Suppressor macrophage (primary cell): ENCODE measurements around the gene SNRNP25.

Source experiments
- DNase-seq, 4 experiments: peaks; one replicate each; pipeline ENCODE4 v3.0.0-alpha.2; 2020 to 2022

SNRNP25 gene

DNA sequence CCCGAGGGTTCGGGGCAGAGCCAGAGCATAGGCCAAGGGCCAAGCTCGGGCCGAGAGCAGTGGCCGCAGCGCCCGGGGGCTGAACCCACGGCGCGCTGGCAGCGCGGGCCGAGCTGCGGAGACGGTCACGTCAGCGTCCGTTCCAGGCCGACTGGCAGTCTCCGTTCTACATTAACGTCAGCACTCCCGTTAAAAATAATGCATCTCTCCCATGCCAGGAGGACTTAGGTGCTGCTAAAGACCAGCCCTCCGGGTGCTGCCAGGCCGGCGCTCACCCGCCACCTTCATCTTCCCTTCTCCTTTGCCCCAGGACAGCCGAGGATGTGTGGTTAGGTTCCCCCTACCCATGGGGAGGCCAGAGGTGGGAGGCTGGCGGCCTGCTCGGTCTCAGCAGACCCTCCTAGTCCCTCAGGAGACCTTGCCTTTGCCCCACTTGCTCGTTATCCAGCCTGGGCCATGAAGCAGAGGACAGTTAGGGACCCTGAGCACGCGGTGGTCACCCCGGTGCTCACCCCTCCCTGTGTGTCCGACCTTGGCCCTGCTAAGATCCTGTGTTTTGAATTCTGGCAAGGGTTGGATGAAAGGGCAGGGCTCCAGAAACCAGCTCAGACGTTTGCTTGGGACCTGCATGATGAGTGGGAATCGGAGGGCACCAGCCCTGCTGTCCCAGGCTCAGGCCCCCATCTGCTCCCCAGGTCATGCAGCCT is 25.0 kb downstream of the SNRNP25 start:
- DNase-seq = peak in 3 of 4 experiments; percentile 41 to 65 (median 48)

DNA sequence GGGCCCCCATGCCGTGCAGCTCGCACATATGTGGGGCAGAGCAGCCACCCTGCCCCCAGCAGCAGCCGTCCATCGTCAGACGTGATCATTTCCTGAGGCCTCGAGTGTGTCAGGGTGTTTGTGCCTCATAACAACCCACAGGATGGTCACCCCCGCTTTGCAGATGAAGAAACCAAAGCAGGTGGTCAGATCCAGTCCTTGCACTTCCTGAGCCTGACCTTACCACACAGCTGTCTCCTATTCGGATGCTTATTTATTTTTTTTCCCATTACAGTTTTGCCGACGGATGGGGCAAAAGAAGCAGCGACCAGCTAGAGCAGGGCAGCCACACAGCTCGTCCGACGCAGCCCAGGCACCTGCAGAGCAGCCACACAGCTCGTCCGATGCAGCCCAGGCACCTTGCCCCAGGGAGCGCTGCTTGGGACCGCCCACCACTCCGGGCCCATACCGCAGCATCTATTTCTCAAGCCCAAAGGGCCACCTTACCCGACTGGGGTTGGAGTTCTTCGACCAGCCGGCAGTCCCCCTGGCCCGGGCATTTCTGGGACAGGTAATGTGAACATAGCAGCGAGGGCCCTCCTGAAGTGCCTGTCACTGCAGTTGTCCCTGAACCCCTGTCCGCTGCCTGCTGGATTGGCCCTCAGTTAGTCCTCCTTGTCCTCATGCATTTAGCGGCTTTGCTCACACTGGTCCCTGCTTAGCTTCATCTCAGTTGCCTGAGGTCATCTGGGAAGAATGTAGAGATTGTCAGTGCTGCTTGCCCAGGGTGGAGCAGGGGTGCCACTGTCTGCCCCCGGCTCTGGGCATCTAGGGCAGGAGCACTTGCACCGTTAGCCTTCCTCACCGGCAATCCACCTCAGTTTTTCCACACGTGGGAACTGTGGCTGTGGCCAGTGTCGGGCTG is 25.8 kb downstream of the SNRNP25 start:
- peak; percentile 50 to 81 (median 76) for DNase-seq

DNA sequence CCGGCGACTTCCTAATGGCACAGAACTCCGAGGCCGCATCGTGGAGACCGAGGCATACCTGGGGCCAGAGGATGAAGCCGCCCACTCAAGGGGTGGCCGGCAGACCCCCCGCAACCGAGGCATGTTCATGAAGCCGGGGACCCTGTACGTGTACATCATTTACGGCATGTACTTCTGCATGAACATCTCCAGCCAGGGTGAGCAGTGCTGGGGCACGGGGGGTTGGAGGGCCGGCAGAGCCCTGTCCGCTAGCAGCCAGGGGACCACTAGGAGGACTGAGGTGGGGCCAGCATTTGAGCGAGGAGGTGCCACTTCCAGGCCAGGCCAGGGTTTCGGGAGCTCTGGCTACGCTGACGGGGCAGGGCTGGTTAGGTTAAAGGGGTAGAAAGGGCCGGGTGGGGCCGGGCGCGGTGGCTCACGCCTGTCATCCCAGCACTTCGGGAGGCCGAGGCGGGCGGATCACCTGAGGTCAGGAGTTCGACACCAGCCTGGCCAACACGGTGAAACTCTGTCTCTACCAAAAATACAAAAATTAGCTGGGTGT is 29.5 kb downstream of the SNRNP25 start:
- no peak for DNase-seq

DNA sequence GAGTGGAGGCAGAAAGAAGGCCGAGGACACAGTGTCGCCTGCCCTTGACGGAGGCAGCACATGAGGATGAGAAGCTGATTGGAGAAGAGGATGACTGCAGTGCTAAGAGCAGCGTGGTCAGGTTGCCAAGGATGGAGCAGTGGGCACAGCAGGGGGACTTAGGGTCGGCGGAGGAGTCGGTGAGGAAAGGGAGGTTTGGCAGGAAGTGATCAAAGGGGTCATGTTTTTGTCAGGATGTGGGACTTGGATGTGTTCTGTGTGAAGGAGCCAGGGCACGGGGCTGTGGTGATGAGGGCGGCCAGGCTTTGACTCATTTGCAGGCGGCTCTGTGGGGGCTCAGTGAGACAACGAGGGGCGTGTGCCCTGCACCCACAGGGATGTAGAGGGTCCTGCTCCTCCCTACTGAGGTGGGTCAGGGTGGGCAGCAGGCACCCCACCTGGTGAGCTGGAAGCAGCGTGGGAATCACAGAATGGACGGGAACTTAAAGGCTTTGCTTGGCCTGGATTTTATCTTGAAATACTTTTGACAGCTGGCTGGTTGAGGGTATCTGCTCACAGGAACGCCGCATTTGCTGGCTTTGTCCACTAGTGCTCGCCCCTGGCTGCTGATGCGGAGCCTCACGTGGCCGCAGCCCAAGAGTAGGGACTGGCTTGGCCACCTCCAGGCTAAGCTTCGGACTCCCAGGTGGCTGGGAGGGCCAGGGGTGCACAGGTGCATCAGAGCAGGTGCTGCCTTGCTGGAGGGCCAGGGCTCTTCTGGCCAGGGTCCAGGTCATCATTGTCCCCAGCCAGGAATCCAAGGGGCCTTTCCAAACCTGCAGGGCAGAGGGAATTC is 30.4 kb downstream of the SNRNP25 start:
- peak; percentile 32 to 69 (median 63) for DNase-seq

DNA sequence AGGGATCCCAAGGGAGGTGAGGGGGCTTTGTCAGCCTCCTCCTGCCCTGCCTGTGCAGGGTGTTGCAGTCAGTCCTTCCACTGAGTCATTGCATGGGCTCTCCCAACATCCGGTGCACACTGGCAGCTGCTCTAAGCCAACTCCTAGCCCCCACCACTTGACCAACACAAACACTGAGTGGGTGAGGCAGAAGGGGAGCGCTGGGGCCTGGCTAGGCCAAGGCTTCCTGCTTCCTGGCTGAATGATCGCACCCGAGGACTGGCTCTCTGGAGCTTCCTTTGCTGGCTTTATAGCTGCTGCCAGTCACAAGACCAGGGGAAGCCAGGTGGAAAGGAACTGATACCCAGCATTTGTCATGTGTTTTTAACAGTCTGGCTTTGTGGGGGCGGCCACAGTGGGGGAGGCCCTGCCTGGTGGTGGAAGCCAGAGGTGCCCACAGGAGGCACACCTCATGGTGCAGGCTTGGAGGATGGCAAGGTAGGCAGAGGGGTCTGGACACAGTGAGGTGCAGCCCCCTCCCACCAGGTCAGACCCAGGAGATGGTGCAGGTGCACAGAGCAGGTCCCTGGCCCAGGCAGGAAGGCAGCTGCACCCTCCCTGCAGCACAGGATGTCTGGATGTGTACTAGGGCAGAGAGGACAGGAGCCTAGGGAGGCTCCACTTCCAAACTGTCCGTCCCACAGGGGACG is 31.2 kb downstream of the SNRNP25 start:
- DNase-seq = peak; percentile 87 to 93 (median 92)

DNA sequence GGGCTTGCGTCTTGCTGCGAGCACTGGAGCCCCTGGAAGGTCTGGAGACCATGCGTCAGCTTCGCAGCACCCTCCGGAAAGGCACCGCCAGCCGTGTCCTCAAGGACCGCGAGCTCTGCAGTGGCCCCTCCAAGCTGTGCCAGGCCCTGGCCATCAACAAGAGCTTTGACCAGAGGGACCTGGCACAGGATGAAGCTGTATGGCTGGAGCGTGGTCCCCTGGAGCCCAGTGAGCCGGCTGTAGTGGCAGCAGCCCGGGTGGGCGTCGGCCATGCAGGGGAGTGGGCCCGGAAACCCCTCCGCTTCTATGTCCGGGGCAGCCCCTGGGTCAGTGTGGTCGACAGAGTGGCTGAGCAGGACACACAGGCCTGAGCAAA is 31.8 kb downstream of the SNRNP25 start:
- DNase-seq = no peak

DNA sequence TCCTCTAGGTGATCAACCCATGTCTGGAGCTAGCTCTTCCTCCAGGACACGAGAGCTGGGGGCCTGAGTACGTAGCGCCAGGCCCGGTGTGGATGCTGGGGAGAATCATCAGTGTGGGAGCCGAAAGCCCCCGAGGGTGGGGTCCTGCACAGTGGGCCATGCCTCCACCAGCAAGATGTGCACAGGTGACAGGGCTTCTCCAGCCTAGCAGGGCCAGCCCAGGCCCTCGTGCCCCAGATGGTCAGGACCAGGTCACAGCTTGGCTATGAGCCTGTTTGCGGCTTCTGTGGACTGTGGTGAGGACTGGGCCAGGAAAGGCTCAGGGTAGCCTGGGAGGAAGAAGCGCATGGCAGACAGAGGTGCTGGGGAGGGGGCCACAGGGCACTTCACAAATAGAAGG is 32.2 kb downstream of the SNRNP25 start:
- DNase-seq = no peak

DNA sequence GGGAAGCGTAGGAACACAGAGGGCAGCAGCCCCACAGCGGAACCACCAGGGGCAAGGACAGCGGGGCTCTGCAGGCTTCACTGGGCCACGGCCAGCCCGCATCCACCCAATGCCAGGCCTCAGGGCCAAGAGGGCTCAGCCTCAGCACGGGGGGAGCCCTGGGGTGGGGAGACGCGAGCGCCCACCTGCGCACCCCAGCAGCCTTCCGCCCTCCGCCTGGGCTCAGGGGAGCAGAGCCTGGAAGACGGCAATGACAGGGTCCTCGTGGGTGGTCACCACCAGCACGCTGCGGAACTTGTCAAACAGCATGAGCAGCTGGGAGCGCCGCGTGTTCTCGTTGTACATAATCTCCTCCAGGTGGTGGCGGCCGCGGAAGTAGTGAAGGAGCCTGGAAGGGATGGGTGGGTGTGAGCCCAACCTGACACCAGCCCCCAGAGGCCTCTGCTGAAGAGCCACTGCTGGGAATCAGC is 32.9 kb downstream of the SNRNP25 start:
- DNase-seq = no peak

DNA sequence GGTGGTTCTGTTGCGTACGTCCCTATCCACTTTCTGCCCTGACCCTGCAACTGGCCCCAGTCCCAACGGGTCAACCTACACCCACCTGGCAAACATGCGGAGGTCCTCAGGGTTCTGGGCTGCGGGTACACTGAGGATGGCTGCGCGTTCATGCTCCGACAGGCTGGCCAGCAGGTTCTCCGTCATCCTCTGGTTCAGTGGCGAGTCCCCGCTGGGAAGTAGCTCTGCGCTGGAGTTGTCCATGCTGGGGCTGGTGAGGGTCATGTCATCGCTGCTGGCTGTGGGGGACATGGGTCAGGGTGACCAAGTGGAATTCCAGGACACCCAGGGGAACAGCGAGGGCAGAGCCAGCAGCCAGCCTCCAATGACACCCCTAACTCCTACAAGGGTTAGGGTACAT is 35.0 kb downstream of the SNRNP25 start:
- DNase-seq = no peak

DNA sequence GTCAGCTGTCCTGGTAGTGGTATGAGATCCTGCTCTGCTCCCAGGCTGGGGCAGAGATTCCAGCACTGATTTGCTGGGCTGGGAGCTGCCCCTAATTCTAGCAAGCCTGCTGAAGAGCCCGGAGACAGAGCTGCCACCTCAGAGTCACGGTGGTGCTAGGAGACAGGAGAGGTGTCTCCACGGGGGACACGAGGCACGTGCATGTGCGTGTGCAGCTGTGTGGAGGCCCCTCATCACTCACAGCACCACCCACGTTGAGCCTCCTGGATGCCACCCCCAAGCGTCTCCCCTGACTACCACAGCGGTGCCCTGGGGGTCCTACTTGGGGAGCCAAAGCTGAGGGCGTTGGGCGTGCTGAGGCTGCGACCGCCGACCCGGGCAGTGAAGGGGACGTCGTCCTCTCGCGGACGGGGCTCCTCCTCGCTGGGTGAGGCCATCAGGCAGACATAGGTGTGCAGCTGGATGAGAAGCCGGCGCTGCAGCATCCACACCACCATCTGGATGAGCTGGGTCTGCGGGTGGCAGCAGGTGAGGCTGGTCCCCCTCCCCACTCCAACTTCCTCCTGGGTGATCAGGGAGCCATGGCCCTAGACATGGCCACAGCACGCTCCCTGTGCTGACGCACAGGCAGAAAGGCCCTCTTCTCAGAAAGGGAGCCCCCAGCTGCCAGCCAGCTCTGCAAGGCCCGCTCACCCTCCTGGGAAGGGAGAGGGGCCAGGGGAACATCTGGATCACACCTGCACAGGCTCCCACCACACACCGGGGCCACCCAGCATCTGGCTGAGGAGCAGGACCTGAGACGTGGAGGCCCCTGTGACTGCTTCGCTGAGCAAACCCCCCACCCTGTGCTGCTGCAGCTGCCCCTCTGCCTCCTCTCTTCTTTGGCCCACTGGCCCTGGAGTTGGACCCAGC is 36.0 kb downstream of the SNRNP25 start:
- DNase-seq = no peak

DNA sequence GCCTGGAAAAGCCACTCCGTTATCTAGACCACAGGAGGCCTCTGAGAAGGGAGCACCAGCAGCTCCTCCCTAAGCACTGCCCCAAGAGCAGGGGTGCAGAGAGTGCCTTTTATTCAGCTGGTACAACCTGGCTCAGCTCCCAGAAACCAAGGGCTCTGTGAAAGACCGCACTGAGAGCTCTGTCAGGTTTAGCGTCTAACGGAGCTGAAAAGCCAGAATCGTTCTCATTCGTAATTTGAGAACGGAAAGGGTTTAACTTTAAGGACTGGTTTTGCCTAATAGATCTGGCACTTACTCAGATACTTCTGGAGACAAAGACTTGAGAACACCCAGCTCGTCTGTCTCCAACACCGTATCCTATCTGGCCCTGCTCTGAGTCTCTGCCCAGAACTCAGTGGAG is 37.9 kb downstream of the SNRNP25 start:
- DNase-seq = no peak

DNA sequence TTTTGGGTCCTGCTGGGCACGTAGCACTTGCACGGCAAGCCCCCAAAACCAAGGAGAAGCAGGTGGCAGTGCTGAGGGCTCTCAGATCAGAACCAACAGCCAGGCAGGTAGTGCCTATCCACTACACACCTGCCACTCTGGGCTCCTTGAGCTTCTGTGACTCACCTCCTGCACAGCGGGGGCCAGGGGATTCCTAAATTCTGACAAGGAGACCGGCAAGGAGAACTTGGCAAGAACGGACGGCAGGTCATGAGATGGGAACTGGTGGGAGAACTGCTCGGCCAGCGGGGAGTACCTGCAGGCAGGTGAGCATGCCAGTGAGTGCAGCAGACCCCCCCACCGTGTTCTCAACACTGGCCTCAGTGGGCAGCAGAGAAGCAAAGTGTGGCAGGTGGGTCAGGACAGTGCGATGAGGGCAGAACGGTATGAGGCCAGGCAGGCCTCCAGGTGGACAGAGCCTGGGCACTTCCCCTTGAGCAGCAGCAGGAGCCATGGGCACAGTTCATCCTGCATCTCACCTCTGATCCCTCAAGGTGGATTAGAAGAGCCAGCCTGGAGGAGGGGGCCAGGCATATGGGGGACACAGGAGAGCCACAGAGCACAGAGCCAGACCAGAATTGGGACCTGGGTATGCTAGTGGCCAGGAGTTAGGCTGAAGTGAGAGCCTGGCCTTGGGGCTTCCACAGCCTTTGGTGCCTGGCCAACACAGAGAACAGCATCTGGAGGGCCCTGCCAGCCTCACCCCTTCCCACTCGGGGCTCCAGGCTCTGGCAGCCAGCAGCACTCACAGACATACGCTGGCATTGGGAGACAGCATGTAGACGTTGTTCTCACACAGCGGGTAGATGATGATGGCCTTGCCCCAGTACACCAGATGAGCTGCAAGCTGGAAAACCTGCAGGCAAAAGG is 39.1 kb downstream of the SNRNP25 start:
- DNase-seq = no peak

DNA sequence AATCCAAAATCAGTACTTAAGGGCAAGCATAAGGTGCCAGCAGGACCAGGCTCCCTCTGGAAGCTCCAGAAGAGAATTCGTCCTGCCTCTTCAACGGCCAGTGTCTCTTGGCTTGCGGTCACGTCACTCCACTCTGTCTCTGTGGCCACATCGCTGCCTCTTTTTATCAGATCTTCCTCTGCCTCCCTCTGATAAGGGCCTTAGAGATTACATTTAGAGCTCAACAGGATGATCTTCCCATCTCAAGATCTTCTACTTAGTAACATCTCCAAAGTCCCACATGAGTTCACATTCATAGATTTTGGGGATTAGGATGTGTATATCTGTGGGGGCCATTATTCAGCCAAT is 41.3 kb downstream of the SNRNP25 start:
- no peak for DNase-seq

DNA sequence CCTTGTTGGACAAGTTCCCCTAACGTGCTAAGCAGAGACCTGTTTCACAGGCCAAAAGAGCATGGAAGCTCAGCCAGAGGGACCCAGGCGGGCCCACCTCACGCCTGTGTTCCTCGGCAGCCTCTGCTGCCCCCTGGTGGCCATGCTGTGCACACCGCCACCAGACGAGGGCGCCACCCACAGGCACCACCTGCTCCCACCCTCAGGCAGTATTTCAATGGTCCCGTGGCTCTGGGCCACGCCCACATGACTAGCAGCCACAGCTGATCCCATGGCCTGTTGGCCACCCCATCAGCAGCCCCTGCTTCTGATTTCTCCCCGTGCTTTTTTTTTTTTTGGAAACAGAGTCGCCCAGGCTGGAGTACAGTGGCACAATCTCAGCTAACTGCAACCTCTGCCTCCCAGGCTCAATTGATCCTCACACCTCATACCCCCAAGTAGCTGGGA is 43.3 kb downstream of the SNRNP25 start:
- peak; percentile 94 to 95 (median 95) for DNase-seq

DNA sequence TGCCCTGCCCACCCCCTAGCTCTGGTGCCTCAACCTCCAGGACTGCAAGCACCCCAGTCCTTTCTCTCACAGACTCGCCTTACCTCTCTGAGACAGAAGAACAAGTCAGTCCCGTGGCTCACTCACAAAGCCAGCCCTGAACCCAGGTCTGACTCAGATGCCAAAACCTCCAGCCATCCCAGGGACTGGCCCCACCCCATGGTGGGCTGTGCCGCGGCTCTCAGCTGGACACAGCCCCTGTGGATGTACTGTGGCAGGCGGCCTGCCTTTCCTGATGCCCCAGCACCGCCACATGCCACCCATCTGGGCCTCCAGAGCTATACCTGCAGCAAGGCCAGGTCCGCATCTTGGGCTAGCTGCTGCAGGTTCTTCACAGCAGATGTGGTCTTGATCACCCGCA is 44.2 kb downstream of the SNRNP25 start:
- DNase-seq = peak in 1 of 4 experiments; percentile 1

DNA sequence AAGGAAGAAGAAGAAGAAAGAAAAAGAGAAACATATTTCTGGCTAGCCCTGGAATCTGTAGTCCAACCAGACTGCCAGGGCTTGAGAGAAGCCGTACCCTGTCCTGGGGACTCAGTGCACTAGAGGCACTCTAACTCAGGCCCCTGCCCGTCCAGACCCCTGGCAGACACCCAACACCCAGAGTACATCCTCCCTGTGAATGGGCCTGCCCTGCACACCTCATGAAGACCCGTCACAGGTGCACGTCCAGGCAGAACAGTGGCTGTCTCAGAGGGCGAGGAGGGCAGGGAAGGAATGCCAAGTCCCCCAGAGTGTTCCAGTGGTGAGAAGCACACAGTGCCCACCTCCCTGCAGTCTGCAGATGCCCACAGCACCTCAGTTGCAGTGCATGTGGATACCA is 47.4 kb downstream of the SNRNP25 start:
- DNase-seq = no peak

DNA sequence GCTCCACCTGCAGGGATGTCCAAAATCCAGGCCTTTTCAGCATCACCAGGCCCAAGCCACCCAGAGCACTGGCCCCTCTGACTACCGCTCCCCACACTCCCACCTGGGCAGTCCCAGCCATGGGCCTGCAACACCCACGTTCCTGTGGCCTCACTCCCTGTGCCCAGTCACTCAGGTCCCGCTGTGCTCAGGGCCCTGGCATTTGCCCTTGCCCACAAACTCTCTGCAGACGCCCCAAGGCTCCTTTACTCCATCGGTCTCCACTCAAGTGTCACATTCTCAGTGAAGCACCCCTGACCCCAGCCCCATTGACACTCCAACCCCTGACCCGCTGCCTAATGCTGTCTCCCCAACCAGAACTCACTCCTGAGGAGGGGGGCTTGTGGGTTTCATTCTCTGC is 48.0 kb downstream of the SNRNP25 start:
- no peak for DNase-seq

DNA sequence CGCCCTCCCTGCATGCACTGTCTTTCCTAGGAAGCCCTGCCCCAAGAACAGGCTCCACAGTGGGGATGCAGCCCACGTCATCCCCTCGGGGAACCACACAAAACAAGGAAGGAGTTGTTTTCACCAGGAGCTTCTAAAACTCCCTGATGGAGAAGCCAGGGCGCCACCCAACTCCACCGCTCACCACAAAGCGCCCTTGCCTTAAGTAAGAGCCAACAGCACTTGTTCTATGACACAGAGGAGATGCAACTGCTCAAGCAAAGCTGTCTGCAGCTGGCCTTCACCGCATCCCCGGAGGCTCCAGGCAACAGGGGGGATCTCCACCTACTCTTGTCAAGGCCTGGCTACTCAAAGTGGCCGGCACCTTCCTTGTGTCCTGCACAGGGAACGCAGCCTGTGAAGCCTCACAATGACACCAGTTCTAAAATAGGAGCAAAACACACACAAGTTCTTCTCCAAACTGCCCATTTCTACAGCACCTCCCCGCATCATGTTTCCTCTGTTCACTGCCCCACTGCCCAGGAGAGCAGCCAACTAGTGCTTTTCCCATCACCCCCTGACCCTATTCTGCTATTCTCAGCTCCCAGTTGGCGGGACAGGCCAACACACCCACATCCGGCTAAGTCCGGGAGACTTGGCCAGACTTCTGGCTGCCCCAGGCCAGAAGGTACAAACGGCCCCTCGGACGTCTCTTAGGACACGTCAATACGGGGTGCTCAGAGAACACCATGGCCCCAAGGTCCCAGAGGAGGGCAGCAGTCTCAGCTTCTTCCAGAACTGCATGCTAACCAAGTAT is 48.6 kb downstream of the SNRNP25 start:
- no peak for DNase-seq

DNA sequence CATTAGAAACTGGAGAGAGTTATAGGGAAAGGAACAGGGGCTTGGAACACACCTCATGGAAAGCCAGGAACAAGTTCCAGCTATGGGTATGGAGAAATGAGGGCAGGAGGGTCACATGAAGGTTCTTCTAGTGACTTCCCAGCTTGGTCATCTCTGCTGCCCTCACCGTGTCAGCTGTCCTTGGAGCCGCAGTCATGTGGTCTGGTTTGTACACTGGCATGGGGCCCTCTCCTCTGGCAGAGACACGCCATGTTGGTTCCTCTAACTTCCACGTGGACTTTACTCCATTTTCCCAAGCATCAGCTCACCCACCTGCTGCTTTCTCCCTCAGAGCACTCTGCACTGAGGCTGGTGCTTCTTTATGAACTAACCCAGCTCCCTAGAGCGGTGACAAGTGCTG is 50.7 kb downstream of the SNRNP25 start:
- DNase-seq = peak; percentile 7 to 45 (median 31)
